SK-N-SH (cell line): Measurements from ENCODE around the gene CLMP.

Experiments used
- EP300 ChIP-seq, 2 experiments: IDR thresholded peaks; 2 replicates each; pipeline versions ENCODE4 v1.4.0 to v1.6.1; 2012; ENCODE audit warnings: borderline replicate concordance in 1 of 2, low read depth in 1 of 2, low read length in 1 of 2
- EZH2phosphoT487 ChIP-seq: fragments of 200-600 bp; sonication (generic); IDR thresholded peaks from 2 replicates; pipeline ENCODE4 v1.6.1; 2017; ENCODE audit warnings: low read depth, mixed run types, mild to moderate bottlenecking, antibody characterized with exemption, moderate library complexity, borderline replicate concordance
- GABPA ChIP-seq: IDR thresholded peaks from 2 replicates; pipeline ENCODE4 v1.4.0; 2012; ENCODE audit warnings: low read depth, mild to moderate bottlenecking
- NFIC ChIP-seq: IDR thresholded peaks from 2 replicates; pipeline ENCODE4 v1.4.0; 2012; ENCODE audit warnings: borderline replicate concordance
- POLR2AphosphoS5 ChIP-seq: IDR thresholded peaks from 2 replicates; pipeline ENCODE4 v1.6.1; 2012; ENCODE audit warnings: low read depth, low read length
- RAD21 ChIP-seq: IDR thresholded peaks from 2 replicates; pipeline ENCODE4 v1.6.1; 2012; ENCODE audit warnings: mild to moderate bottlenecking, low read length
- RFX5 ChIP-seq: IDR thresholded peaks from 2 replicates; pipeline ENCODE4 v1.6.1; 2012; ENCODE audit warnings: mild to moderate bottlenecking, improper control_type of control experiment, low read length
- TAF1 ChIP-seq: IDR thresholded peaks from 2 replicates; pipeline ENCODE4 v1.6.1; 2012; ENCODE audit warnings: low read depth, mild to moderate bottlenecking, low read length, moderate library complexity, borderline replicate concordance
- YY1 ChIP-seq: IDR thresholded peaks from 2 replicates; pipeline ENCODE4 v1.4.0; 2012; ENCODE audit warnings: low read depth, mild to moderate bottlenecking
- TF ChIP-seq, protein P1 (sequence below): fragments of 200-600 bp; sonication (generic); IDR thresholded peaks from 2 replicates; pipeline ENCODE4 v1.6.1; 2017; ENCODE audit warnings: antibody characterized with exemption, mild to moderate bottlenecking, moderate library complexity
- TF ChIP-seq, protein P2 (sequence below): IDR thresholded peaks from 2 replicates; pipeline ENCODE4 v1.4.0; 2012; ENCODE audit warnings: low read depth, borderline replicate concordance
- TF ChIP-seq, protein P3 (sequence below): IDR thresholded peaks from 2 replicates; pipeline ENCODE4 v1.6.1; 2012; ENCODE audit warnings: mild to moderate bottlenecking, low read depth, low read length, moderate library complexity

DNA sequence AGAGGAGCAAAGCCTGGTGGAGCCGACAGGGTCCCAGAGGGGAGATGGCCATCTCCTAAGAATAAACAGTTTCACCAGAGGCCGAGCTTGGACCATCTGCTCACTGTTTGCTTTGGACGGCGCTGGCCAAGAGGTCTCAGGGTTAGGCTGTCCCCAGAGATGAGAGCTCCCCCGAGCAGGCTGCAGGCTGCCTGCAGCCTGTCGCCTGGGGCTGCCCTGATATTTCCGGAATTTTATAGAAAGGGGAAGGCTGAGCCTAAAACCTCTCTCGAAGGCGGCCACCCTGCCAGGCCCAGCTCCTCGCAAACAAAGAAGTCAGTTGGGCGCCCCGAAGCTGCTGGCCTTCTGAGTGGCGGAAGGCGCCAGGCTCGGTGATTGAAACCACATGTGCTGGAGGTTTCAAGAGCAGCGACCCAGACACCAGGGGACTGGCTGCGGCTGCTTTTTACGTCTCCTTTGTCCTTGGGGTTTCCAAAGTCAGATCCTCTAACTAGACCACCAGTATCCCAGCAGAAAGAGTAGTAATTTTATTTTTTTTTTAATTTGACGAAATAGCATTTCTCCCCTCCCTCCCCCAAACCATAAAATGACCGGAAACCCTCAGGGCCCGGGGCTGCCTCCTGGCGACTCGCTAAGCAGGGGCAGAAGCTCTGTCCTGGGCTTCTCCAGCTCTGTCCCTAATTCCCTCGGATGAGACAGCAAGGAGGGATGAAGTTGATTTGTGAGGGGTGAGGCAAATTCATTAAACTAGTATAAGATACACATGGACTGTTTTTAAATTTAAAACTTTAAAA lies 57.4 kb downstream of the CLMP start:
- TF ChIP-seq, protein P1, sequence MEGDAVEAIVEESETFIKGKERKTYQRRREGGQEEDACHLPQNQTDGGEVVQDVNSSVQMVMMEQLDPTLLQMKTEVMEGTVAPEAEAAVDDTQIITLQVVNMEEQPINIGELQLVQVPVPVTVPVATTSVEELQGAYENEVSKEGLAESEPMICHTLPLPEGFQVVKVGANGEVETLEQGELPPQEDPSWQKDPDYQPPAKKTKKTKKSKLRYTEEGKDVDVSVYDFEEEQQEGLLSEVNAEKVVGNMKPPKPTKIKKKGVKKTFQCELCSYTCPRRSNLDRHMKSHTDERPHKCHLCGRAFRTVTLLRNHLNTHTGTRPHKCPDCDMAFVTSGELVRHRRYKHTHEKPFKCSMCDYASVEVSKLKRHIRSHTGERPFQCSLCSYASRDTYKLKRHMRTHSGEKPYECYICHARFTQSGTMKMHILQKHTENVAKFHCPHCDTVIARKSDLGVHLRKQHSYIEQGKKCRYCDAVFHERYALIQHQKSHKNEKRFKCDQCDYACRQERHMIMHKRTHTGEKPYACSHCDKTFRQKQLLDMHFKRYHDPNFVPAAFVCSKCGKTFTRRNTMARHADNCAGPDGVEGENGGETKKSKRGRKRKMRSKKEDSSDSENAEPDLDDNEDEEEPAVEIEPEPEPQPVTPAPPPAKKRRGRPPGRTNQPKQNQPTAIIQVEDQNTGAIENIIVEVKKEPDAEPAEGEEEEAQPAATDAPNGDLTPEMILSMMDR = peak; percentile 39
- TF ChIP-seq RFX5 (no peak), EZH2phosphoT487 (no peak), RAD21 (peak; percentile 28), POLR2AphosphoS5 (peak; percentile 88), EP300 (IDR thresholded peaks at IDR 0.05; ENCODE audit: borderline replicate concordance in 1 of 2, low read depth in 1 of 2, low read length in 1 of 2) (peak; percentile 46 to 70; a peak in 3 of 4 replicates), GABPA (no peak; the same call in 1 of the 2 replicates), TAF1 (peak; percentile 63), YY1 (no peak), NFIC (no peak)
- TF ChIP-seq, protein P2, sequence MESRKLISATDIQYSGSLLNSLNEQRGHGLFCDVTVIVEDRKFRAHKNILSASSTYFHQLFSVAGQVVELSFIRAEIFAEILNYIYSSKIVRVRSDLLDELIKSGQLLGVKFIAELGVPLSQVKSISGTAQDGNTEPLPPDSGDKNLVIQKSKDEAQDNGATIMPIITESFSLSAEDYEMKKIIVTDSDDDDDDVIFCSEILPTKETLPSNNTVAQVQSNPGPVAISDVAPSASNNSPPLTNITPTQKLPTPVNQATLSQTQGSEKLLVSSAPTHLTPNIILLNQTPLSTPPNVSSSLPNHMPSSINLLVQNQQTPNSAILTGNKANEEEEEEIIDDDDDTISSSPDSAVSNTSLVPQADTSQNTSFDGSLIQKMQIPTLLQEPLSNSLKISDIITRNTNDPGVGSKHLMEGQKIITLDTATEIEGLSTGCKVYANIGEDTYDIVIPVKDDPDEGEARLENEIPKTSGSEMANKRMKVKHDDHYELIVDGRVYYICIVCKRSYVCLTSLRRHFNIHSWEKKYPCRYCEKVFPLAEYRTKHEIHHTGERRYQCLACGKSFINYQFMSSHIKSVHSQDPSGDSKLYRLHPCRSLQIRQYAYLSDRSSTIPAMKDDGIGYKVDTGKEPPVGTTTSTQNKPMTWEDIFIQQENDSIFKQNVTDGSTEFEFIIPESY = no peak
- TF ChIP-seq, protein P3, sequence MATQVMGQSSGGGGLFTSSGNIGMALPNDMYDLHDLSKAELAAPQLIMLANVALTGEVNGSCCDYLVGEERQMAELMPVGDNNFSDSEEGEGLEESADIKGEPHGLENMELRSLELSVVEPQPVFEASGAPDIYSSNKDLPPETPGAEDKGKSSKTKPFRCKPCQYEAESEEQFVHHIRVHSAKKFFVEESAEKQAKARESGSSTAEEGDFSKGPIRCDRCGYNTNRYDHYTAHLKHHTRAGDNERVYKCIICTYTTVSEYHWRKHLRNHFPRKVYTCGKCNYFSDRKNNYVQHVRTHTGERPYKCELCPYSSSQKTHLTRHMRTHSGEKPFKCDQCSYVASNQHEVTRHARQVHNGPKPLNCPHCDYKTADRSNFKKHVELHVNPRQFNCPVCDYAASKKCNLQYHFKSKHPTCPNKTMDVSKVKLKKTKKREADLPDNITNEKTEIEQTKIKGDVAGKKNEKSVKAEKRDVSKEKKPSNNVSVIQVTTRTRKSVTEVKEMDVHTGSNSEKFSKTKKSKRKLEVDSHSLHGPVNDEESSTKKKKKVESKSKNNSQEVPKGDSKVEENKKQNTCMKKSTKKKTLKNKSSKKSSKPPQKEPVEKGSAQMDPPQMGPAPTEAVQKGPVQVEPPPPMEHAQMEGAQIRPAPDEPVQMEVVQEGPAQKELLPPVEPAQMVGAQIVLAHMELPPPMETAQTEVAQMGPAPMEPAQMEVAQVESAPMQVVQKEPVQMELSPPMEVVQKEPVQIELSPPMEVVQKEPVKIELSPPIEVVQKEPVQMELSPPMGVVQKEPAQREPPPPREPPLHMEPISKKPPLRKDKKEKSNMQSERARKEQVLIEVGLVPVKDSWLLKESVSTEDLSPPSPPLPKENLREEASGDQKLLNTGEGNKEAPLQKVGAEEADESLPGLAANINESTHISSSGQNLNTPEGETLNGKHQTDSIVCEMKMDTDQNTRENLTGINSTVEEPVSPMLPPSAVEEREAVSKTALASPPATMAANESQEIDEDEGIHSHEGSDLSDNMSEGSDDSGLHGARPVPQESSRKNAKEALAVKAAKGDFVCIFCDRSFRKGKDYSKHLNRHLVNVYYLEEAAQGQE = no peak; the same call in 1 of the 2 replicates
